NOMO-1 (cell line): ENCODE results near the gene ZMYND11.
"Not testable (repeated sequence)": the region's sequence is repeated elsewhere in the genome, so short reads cannot be mapped to it uniquely, and the experiment has no call there.

Experiments
- DNase-seq, 2 experiments: peaks; one replicate each; lab custom pipeline; 2025; ENCODE audit not compliant: unreplicated experiment in 2 of 2; lab: John Stamatoyannopoulos, UW

ZMYND11 gene

DNA sequence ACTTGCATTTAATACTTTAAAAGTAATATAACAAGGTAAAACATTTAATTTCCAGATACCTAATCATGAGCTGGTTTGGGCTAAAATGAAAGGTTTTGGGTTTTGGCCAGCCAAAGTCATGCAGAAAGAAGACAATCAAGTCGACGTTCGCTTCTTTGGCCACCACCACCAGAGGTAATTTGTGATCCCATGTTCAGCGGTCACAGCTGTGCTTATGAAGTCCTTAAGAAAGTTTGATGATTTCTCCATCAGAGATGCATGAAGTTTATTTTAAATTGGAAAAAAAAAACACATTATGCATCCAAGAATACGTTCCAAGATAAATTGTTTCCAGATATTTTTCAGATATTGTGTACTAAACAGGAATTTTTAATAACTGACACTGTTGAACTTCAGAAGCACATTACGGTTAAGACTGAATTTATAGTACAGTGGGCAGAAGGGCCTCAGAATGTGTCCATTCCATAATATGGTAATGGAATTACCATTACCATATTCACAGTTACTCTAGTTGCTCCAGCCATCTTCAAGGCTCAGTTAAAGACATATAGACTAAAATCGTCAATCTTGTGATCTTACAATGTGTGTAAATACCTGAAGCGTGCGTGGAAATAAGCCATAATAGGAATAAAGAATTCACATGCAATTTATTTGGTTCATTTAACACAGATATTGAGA is 106.8 kb downstream of the ZMYND11 start:
- no peak for DNase-seq

DNA sequence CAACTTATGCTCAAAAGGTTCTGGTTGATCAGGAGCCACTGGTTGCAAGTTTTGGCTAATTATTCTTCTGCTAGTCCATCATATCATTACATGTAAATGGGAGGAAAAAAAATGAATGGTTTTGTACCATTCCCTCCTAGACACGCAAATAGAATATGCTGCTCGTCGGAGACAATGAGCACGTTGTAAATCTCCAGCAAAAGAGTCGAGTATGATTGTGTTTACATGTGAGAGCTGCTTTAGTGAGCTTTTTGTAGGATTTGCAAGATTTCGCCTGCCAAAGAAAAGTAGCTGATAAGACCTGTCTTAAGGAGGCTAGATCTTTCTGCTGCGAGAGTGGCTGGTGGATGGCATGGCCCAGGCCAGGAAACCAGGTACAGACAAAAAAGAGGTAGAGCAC is 109.0 kb downstream of the ZMYND11 start:
- DNase-seq = no peak

DNA sequence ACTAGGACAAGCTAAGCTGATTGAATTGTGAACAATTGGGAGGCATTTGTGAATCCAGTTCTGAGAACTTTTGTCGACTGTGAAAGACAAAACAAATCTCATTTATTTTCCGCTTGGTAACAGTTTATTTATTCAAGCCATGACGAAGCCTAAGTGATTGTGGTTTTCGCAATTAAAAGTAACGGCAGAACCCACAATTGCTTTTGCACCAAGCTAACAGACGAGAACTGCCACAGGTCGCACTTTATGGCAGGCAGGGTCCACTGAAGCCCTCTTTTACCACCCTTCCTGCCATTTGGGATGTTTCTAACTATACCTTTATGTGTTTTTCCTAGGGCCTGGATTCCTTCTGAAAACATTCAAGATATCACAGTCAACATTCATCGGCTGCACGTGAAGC is 111.2 kb downstream of the ZMYND11 start:
- DNase-seq = no peak

DNA sequence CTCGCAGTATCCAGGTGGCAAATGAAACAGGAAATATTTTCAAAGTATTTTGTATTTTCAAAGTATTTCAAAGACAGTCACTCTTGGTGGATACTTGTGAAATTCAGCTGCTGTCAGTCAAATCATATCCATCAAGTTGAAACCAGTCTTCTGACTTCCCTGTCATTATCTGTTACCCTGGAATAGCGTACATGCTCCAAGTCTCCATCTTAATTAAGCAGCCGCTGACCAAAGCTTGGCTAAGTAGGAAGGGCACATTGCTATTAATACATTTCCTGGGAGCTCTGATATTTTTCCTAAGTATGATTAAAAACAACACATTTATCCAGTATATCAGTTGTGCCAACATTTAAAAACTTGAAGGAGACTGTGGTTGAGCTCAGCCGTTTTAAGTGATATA is 112.2 kb downstream of the ZMYND11 start:
- no peak for DNase-seq

DNA sequence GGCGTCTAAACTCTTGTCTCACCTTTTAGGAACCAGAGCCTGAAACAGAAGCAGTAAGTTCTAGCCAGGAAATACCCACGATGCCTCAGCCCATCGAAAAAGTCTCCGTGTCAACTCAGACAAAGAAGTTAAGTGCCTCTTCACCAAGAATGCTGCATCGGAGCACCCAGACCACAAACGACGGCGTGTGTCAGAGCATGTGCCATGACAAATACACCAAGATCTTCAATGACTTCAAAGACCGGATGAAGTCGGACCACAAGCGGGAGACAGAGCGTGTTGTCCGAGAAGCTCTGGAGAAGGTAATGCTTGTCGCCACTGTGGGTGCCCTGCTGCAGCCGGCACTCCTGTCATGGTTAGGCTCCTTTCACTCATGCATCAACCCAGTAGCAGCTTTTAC is 113.1 kb downstream of the ZMYND11 start:
- DNase-seq = no peak

DNA sequence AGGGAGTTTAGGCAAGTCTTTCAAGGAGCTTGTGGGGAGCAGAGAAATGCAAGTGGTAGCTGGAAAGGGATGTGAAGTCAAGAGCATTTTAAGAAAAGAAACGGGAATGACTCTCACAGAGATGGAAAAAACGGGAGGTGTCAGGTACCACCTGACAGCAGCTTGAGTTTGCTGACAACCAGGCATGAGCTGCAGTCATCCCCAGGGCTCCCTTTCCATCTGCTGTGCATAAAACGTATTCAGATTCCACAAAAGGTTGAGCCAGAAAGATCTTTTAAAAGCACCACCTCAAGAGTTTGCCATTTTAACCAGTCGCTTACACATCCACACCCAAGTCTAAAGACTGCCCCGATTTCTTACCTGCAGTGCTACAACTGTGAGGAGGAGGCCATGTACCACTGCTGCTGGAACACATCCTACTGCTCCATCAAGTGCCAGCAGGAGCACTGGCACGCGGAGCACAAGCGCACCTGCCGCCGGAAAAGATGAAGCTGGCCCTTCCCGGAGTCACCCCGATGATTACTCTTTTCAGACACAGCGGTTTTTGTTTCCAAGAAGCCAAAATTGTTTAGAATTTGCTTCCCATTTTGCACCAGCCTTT is 116.8 kb downstream of the ZMYND11 start:
- no peak for DNase-seq

DNA sequence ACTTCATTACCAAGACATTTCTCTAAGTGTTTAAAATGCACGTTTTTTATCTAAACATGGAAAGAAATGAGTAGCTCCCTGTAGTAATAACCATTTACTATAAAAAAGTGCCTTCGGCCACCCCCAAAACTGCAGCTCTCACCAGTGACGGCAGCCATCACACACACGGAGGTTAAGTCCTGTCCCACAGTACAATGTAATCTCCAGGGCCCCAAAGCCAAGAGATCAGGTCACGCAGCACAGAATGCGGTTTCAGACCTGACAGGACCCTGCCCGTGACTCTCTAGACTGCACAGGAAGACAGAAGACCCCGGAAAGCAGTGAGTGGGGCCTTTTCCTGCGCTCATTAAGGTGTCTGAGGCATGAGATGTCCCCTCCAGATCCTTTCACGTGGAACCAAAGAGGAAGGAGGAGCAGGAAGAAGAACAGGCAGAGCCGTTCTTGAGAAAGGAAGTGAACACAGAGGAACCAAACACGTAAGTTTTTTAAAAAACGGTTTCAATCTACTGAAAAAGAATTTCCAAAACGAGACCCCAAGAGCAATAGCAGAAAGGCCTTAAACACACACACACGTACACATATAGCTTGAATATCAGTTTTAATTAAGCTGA is 125.7 kb downstream of the ZMYND11 start:
- DNase-seq = no peak

DNA sequence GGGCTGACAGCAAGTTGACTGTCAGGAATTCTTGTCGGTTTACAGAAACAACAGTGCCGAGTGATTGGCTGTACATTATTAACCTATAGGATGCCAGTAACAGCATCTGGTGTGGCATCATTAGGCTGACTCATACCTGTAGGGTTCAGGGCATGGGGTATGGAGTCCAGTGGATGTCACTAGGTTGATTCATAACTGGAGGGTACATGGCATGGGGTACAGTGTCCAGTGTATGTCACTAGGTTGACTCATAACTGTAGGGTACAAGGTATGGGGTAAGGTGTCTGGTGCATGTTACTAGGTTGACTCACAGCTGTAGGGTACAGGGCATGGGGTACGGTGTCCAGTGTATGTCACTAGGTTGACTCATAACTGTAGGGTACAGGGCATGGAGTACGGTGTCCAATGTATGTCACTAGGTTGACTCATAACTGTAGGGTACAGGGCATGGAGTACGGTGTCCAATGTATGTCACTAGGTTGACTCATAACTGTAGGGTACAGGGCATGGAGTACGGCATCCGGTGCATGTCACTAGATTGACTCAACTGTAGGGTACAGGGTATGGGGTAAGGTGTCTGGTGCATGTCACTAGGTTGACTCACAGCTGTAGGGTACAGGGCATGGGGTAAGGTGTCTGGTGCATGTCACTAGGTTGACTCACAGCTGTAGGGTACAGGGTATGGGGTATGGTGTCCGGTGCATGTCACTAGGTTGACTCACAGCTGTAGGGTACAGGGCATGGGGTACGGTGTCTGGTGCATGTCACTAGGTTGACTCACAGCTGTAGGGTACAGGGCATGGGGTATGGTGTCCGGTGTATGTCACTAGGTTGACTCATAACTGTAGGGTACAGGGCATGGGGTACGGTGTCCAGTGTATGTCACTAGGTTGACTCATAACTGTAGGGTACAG is 129.2 kb downstream of the ZMYND11 start:
- not testable (repeated sequence) for DNase-seq

DNA sequence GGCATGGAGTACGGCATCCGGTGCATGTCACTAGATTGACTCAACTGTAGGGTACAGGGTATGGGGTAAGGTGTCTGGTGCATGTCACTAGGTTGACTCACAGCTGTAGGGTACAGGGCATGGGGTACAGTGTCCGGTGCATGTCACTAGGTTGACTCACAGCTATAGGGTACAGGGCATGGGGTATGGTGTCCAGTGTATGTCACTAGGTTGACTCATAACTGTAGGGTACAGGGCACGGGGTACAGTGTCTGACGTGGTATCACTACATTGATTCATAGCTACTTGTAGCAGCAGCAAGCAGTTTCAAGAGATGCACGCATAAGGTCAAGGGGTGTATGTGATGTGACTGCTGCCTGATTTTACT is 129.8 kb downstream of the ZMYND11 start:
- not testable (repeated sequence) for DNase-seq

DNA sequence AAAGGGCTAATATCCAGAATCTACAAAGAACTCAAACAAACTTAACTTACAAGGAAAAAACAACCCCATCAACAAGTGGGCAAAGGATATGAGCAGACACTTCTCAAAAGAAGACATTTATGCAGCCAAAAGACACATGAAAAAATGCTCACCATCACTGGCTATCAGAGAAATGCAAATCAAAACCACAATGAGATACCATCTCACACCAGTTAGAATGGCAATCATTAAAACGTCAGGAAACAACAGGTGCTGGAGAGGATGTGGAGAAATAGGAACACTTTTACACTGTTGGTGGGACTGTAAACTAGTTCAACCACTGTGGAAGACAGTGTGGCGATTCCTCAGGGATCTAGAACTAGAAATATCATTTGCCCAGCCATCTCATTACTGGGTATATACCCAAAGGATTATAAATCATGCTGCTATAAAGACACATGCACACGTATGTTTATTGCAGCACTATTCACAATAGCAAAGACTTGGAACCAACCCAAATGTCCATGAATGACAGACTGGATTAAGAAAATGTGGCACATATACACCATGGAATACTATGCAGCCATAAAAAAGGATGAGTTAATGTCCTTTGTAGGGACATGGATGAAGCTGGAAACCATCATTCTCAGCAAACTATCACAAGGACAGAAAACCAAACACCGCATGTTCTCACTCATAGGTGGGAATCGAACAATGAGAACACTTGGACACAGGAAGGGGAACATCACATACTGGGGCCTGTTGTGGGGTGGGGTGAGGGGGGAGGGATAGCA is 130.7 kb downstream of the ZMYND11 start:
- not testable (repeated sequence) for DNase-seq

DNA sequence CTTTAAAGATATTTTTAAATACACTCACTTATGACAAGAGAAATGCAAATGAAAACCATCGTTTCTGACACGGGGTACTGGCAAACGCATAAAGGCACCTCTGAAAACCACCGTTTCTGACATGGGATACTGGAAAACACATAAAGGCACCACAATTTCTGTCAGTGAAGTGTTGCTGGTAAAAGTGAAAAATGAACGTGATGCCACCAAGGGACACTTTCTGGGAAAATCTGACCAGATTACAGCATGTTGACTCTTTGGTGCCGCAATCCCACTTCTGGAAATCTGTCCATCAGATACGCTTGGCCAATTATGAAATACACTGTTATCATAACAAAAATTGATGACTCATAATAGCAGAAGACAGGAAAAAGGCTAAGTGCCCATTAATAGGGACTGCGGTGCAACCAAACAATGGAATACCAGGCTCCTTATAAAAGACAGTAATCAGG is 131.7 kb downstream of the ZMYND11 start:
- DNase-seq = no peak

DNA sequence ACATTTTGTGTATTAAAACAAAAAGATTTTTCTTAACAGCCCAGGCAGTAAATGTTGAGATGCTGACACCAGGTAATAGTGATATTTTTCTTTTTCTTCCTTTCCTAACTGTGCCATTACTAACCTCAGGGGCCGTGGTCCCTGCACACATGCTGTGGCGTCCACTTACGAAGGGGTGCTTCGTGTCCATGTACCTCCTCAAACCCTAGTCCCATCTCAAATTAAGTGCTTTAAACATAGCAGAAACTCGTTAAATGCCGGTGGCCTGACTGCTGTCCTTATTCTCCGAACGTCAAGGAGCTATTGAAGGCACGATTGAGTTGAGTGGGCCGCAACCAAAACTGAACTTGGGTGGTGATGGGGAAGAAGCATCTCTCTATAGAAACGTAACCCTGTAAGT is 132.4 kb downstream of the ZMYND11 start:
- DNase-seq = no peak

DNA sequence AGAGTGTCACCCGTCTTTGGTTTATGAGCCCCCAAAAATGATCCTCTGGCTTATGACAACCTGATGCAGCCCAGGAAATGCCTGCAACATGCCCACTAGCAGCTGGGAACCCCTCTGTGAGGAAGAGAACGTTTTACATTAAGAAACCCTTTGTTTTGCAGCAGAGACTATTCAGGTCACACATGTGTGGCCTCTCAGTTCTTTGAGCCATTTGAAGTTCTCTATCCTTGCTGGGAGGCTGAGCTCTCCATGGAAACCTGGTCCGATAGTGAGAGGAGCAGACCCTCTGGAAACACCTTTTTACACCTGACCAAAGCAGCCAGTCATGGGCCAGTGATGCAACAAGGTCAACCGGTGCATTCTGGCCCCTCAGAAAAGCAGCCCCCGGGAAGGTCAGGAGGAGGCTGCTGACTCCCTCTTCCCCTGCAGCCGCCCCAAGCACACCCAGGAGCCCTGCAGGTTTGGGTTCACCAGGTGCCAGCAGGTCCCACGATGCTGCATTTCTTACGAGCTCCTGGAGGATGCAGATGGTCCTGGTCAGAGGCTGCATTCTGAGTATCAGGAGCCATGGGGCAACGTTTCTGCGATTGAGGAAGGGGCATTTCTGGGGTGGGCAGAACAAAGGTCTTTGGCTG is 134.3 kb downstream of the ZMYND11 start:
- no peak for DNase-seq

DNA sequence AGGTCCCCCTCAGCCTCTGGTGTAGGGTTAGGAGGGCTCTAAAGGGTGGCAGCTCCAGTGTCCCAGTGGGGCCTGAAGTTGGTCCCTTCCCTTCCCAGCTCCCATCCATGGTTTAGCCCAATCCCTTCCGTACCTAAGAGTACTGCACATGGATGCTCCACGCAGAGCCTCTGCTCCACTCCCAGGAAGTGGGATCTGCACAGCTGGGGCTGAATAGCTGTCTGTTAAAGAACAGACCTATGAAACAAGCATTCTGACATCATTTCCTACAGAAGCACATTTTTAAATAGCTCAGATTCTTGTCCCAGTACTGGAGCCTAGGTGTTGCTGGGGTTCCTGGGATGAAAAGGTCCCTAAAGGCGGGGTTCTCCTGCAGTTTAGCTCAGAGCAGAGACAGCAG is 135.9 kb downstream of the ZMYND11 start:
- no peak for DNase-seq

DNA sequence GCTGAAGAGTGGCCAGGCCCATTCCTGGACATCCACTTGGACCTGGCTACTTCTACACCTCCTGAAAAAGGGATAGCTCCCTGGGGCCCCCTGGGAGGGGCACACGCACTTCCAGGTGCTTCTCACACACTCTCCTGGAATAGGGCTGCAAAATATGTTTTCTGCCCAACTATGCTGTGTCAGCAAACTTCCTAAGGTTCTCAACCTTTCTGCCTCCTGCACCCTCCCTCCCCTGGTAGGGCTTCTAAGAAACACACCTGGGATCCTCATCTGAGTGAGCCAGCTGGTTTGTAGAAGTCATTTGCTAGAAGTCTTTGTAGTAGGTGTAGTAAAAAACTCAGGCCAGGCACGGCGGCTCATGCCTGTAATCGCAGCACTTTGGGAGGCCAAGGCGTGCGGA is 136.5 kb downstream of the ZMYND11 start:
- DNase-seq = no peak

DNA sequence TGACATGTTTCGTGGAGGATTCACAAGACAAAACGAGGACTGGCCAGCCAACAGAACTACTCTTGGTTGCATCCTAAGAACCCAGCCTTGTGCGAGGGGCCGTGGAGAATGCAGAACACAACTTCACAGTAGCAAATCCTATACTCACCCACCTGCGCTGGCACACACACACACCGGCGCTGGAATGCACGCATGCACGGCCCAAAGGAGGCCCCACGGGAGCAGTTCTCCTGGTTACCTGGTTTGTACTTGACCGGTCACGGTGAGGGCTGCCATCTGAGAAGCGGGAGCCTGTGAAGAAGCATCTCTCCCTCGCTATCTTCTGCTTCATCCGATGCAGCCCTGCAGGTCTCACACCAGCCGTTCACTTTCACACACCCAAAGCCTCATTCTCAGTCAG is 137.8 kb downstream of the ZMYND11 start:
- DNase-seq = no peak

DNA sequence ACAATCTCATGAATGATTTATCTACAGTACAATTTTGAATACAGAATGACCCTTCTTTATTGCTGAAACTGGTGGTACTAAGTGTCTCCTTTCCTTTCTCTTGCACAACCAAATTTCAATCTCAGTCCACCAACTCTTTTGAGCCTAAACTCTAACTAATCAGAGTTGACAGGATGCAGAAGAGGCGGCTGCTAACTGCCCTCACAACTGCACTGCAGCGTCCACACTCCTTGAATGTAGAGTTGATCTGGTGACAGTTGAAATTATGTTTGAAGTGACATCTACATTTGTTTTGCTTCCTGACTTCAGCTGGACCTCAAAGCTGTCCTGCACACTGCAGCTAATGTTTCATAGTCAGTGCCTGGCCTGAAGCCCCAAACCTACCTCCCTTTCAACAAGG is 139.6 kb downstream of the ZMYND11 start:
- DNase-seq = no peak

DNA sequence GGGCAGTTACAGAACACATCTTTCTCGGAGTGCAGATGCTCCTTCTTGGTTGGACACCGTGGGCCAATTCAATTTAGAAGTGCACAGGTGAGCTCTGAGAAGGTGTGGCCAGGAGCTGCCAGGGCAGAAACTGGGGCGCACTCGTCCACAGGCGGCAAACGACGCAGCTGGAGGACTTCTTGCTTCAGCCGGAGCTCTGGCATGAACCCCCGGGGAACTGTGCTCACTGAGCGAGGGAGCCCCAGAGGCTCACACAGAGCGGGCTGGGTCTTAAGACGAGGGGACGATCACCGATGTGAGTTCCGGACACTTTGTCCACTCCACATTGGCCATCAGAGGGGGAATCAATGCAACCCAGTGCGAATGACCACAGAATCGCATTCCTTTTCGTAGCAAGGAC is 140.4 kb downstream of the ZMYND11 start:
- no peak for DNase-seq

DNA sequence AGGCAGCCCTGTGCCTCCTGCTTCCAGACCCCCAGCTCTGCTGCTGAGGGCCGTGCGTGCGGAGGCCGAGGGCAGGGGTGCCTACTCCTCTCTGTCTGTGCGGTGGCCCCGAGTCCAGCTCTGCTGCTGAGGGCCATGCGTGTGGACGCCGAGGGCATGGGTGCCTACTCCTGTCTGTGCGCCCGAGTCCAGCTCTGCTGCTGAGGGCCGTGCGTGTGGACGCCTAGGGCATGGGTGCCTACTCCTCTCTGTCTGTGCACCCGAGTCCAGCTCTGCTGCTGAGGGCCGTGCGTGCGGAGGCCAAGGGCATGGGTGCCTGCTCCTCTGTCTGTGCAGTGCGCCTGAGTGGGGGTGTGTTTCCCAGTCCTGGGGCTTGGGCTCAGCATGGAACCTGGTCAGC is 142.7 kb downstream of the ZMYND11 start:
- DNase-seq = no peak

DNA sequence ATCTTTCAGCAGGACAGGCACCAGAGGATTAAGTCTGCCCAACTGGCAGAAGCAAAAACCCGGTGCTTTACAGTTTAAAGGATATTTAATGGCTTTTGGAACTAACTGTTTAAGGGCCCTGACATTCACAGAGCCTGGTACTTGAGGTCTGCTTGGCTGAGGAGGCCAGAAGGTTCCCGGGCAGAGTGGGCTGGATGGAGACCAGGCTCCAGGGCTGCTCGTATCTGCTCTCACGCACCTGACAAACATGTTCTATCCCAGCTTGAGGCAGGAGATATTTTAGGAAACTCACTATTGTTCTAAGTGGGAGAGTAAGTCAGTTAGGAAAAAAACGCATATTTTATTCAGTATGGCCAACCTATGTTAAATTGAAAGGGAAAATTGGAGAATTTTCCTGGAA is 143.5 kb downstream of the ZMYND11 start:
- no peak for DNase-seq
